Epithelial cell of esophagus (primary cell): ENCODE results near the gene NDRG2.

Source experiments
- DNase-seq: peaks from one replicate; pipeline ENCODE4 v3.0.0; 2010; ENCODE audit warnings: low read depth
- H3K4me3 ChIP-seq: 2 replicates; pipeline ENCODE4 v1.5.1; 2011; ENCODE audit warnings: mild to moderate bottlenecking, low read length, control low read depth
- CTCF ChIP-seq: IDR thresholded peaks from 2 replicates; pipeline ENCODE4 v1.5.1; 2011; ENCODE audit warnings: low read depth, mild to moderate bottlenecking, low read length, control low read depth, inconsistent platforms; ENCODE audit not compliant: insufficient read depth; ENCODE audit errors: missing control alignments

NDRG2 gene

GRCh38 chr14:21024585-21025370, at the start of gene NDRG2:
NDRG2 (minus strand) TSS chr14:21025061; CDS start chr14:21023315, 1,746 bp downstream.
- TF ChIP-seq CTCF: no peak
- DNase-seq: peak; percentile 37

GRCh38 chr14:21073921-21074320, 49.1 kb upstream of the NDRG2 start:
- no peak for TF ChIP-seq CTCF
- H3K4me3 ChIP-seq: no peak overlapping the region
- DNase-seq: no peak

More at GRCh38 chr14:21024585-21025370, at the start of gene NDRG2:
- peak within 1 kb of the TSS; percentile 64 for H3K4me3 ChIP-seq

GRCh38 chr14:21072781-21073339, 48.0 kb upstream of the NDRG2 start:
- no peak for DNase-seq
- no peak overlapping the region for H3K4me3 ChIP-seq
- TF ChIP-seq CTCF: no peak

- H3K4me3 ChIP-seq: no peak overlapping the region
- peak; percentile 51 for DNase-seq
Observed at GRCh38 chr14:21072031-21072473, 47.2 kb upstream of the NDRG2 start.

GRCh38 chr14:21071225-21072030, 46.6 kb upstream of the NDRG2 start:
- TF ChIP-seq CTCF: no peak
- DNase-seq: peak; percentile 64
- H3K4me3 ChIP-seq: peak overlapping the region; percentile 62

More at GRCh38 chr14:21072031-21072473, 47.2 kb upstream of the NDRG2 start:
- no peak for TF ChIP-seq CTCF

DNA sequence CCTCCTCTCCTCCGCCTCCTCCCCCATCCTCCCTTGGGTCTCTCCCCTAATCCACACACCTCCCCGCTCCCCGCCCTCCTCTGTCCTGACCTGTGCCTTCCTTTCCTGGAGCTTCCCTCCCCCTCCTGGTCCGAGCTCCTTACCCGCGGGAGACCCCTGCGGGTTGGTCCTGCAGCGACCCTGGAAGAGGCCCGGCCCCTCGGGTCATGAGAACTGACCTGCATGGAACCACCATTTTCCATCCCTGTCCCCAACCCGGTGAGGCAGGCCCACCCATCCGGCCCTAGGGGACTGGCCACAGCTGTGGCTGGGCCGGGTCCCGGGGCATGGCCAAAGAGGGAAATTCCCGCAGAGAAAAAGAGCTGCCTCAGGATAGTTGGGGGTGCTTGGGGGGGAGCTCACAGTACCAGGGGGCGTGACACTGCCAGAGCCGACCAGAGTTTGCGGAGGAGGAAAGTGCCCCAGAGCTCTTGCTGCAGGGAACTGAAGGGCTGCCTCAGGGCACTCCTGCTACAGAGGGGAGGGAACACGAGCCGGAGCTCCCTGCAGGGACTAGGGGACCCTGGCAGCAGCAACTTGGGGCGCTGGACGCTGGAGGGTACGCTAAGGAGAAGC, 45.9 kb upstream of the NDRG2 start:
- peak overlapping the region; percentile 62 for H3K4me3 ChIP-seq
- peak; percentile 11 for DNase-seq
- TF ChIP-seq CTCF: no peak
